C4-2B (cell line): ENCODE results near the gene HS6ST3.

Experiments
- ZFX ChIP-seq: fragments of 450-650 bp; IDR thresholded peaks from 2 replicates; pipeline ENCODE4 v1.6.1; 2017
- TF ChIP-seq, protein P1 (sequence below): fragments of 450-650 bp; conservative IDR thresholded peaks from 2 replicates; pipeline ENCODE4 v1.5.1; 2017; ENCODE audit warnings: mild to moderate bottlenecking

GRCh38 chr13:96848286-96848685 lies 758.4 kb downstream of the HS6ST3 start:
- TF ChIP-seq, protein P1, sequence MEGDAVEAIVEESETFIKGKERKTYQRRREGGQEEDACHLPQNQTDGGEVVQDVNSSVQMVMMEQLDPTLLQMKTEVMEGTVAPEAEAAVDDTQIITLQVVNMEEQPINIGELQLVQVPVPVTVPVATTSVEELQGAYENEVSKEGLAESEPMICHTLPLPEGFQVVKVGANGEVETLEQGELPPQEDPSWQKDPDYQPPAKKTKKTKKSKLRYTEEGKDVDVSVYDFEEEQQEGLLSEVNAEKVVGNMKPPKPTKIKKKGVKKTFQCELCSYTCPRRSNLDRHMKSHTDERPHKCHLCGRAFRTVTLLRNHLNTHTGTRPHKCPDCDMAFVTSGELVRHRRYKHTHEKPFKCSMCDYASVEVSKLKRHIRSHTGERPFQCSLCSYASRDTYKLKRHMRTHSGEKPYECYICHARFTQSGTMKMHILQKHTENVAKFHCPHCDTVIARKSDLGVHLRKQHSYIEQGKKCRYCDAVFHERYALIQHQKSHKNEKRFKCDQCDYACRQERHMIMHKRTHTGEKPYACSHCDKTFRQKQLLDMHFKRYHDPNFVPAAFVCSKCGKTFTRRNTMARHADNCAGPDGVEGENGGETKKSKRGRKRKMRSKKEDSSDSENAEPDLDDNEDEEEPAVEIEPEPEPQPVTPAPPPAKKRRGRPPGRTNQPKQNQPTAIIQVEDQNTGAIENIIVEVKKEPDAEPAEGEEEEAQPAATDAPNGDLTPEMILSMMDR, result no peak
- no peak for TF ChIP-seq ZFX
